ENCODE data around the gene OTULIN. TPM values are rescaled to one million over a fixed set of nuclear protein-coding genes. Genes with fewer than 3 reads are reported as not detected.

The OTULIN gene
- polyA plus RNA-seq, 1 of the 3 experiments (the other 2 are of a cell fraction): 6.6 TPM

DNA sequence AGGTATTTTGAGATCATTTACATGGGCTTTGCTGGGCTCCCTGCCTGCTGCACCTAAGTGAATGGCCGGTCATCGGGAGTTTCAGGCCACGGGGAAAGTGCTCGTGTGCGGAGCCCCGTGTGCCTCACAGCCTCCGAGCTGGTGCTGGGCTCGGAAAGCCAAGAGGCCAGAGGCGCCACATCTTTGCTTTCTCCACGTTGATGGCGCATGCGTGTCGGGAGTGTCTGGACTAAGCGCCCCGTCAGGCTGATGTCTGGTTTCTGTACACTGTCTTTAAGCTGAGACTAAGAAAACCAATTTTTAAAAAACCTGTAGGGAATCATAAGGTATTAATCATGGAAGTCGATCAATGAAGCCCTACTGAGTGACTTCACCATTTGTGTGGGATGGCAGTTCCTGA lies 69.1 kb downstream of the OTULIN start:
- CTCF ChIA-PET: interaction anchor here (0.6 to 2.9 kb wide), 4 partner anchors 269 to 281 kb away, joined by 3 to 30 read pairs (median 7); no protein-coding TSS in a partner anchor
- TF ChIP-seq CHD2 (IDR thresholded peaks at IDR 0.05; ENCODE audit: low read length, partially characterized antibody) (no peak), FOXM1 (IDR thresholded peaks at IDR 0.05; ENCODE audit: low read depth) (no peak), EZH2phosphoT487 (IDR thresholded peaks at IDR 0.05; ENCODE audit: borderline replicate concordance, low read depth) (no peak), SIN3A (IDR thresholded peaks at IDR 0.05; ENCODE audit: borderline replicate concordance, low read depth, low read length) (no peak), NRF1 (IDR thresholded peaks at IDR 0.05; ENCODE audit: low read depth, low read length) (no peak), RXRA (IDR thresholded peaks at IDR 0.05; ENCODE audit: borderline replicate concordance, low read depth) (no peak), TCF12 (IDR thresholded peaks at IDR 0.05) (no peak), POLR2AphosphoS5 (IDR thresholded peaks at IDR 0.05; ENCODE audit: low read depth, low read length) (no peak), FOSL2 (IDR thresholded peaks at IDR 0.05; ENCODE audit: borderline replicate concordance, low read depth) (no peak), YY1 (IDR thresholded peaks at IDR 0.05; ENCODE audit: low read depth) (no peak), GABPA (IDR thresholded peaks at IDR 0.05; ENCODE audit: low read depth) (no peak), RAD21 (IDR thresholded peaks at IDR 0.05; ENCODE audit: low read length) (no peak)
- TF ChIP-seq, protein P1, sequence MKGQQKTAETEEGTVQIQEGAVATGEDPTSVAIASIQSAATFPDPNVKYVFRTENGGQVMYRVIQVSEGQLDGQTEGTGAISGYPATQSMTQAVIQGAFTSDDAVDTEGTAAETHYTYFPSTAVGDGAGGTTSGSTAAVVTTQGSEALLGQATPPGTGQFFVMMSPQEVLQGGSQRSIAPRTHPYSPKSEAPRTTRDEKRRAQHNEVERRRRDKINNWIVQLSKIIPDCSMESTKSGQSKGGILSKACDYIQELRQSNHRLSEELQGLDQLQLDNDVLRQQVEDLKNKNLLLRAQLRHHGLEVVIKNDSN (IDR thresholded peaks at IDR 0.05; ENCODE audit: borderline replicate concordance, low read depth): no peak
- TF ChIP-seq, protein P2, sequence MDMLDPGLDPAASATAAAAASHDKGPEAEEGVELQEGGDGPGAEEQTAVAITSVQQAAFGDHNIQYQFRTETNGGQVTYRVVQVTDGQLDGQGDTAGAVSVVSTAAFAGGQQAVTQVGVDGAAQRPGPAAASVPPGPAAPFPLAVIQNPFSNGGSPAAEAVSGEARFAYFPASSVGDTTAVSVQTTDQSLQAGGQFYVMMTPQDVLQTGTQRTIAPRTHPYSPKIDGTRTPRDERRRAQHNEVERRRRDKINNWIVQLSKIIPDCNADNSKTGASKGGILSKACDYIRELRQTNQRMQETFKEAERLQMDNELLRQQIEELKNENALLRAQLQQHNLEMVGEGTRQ (IDR thresholded peaks at IDR 0.05; ENCODE audit: borderline replicate concordance, low read depth, low read length): no peak
- TF ChIP-seq, protein P3, sequence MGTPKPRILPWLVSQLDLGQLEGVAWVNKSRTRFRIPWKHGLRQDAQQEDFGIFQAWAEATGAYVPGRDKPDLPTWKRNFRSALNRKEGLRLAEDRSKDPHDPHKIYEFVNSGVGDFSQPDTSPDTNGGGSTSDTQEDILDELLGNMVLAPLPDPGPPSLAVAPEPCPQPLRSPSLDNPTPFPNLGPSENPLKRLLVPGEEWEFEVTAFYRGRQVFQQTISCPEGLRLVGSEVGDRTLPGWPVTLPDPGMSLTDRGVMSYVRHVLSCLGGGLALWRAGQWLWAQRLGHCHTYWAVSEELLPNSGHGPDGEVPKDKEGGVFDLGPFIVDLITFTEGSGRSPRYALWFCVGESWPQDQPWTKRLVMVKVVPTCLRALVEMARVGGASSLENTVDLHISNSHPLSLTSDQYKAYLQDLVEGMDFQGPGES (IDR thresholded peaks at IDR 0.05; ENCODE audit: low read depth, low read length): no peak
- POLR2A ChIA-PET: no interaction called here
- Histone ChIP-seq H3K9ac (no peak overlapping the region), H3K36me3 (replicated peaks in 1 of 2; ENCODE audit: control insufficient read depth in 1 of 2, insufficient read depth in 2 of 2, low read length in 1 of 2) (peaks cover 0 to 13% of the 10 kb centered on the region in 2 experiments), H3K9me3 (no peaks in the 10 kb centered on the region), H4K20me1 (ENCODE audit: insufficient read depth) (no peaks in the 10 kb centered on the region), H3K4me1 (ENCODE audit: control insufficient read depth in 1 of 2, insufficient read depth in 2 of 2, low read depth in 1 of 2, low read length in 1 of 2) (no peaks in the 10 kb centered on the region), H3K4me3 (ENCODE audit: low read depth in 2 of 2, low read length in 1 of 2) (no peak overlapping the region), H3K27me3 (ENCODE audit: insufficient read depth) (no peaks in the 10 kb centered on the region), H3K9me2 (no peaks in the 10 kb centered on the region), H3K27ac (ENCODE audit: low read depth in 2 of 2, low read length in 1 of 2) (no peak overlapping the region), H3K4me2 (no peak overlapping the region), H3F3A (replicated peaks; ENCODE audit: insufficient read depth) (no peaks in the 10 kb centered on the region), H3K79me2 (ENCODE audit: insufficient read depth) (no peaks in the 10 kb centered on the region), H2AFZ (ENCODE audit: low read depth) (no peak overlapping the region)
- no peak for DNase-seq
- whole genome bisulfite sequencing (ENCODE audit: low lambda C conversion rate): 96% methylated on average over 16 of the region's 16 CpGs

DNA sequence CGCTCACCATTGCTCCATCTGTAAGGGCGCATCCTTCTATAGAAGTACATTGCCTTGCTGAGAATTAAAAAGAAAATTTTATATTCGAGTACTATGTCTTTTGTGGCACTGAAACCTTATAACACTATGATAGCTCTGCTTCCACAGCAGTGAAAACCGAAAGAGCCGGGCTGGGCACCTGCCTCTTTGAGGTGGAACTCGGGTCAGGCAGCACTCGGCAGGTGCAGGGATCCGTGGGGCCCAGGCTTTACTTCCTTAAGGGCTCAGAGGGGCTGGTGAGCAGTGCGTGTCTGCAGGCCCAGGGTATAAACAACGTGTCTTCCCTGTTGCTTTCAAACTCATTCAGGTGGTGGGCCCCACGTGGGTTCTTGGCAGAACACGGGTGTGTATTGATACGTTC lies 69.9 kb downstream of the OTULIN start:
- Histone ChIP-seq H3F3A (replicated peaks; ENCODE audit: insufficient read depth) (peaks cover 2% of the 10 kb centered on the region), H2AFZ (ENCODE audit: low read depth) (no peak overlapping the region), H3K27ac (ENCODE audit: low read depth in 2 of 2, low read length in 1 of 2) (no peak overlapping the region), H3K9me3 (no peaks in the 10 kb centered on the region), H3K36me3 (replicated peaks in 1 of 2; ENCODE audit: control insufficient read depth in 1 of 2, insufficient read depth in 2 of 2, low read length in 1 of 2) (peaks cover 0 to 13% of the 10 kb centered on the region in 2 experiments), H3K27me3 (ENCODE audit: insufficient read depth) (no peaks in the 10 kb centered on the region), H3K4me2 (no peak overlapping the region), H3K9me2 (no peaks in the 10 kb centered on the region), H3K4me3 (ENCODE audit: low read depth in 2 of 2, low read length in 1 of 2) (no peak overlapping the region), H3K79me2 (ENCODE audit: insufficient read depth) (no peaks in the 10 kb centered on the region), H4K20me1 (ENCODE audit: insufficient read depth) (no peaks in the 10 kb centered on the region), H3K9ac (no peak overlapping the region), H3K4me1 (ENCODE audit: control insufficient read depth in 1 of 2, insufficient read depth in 2 of 2, low read depth in 1 of 2, low read length in 1 of 2) (peaks cover 0 to 3% of the 10 kb centered on the region in 2 experiments; a peak in 2 of 4 replicates)
- WGBS (ENCODE audit: low lambda C conversion rate): 91% methylated on average over 13 of the region's 13 CpGs
- ChIA-PET CTCF (interaction anchor here (0.6 kb wide), 1 partner anchor 279 kb away, joined by 3 read pairs; no protein-coding TSS in a partner anchor), POLR2A (interaction anchor here (0.7 kb wide), 1 partner anchor 18 kb away, joined by 3 read pairs; no protein-coding TSS in a partner anchor)
- TF ChIP-seq NRF1 (IDR thresholded peaks at IDR 0.05; ENCODE audit: low read depth, low read length) (no peak), POLR2AphosphoS5 (IDR thresholded peaks at IDR 0.05; ENCODE audit: low read depth, low read length) (no peak), FOXM1 (IDR thresholded peaks at IDR 0.05; ENCODE audit: low read depth) (no peak)
- DNase-seq: no peak

All from SK-N-SH (cell line).